Endothelial cell of umbilical vein (primary cell): ENCODE results near the gene UBR4. TPM values are rescaled to one million over a fixed set of nuclear protein-coding genes. Genes with fewer than 3 reads are reported as not detected.

Experiments
- BruUV-seq: library from RNA; stranded (reverse); fragments of 400-500 nt; replicated peaks from 2 replicates; lab custom pipeline; 2021; lab: Mats Ljungman, UMichigan
- CTCF ChIA-PET: fragments of 300-600, 350-600 bp; sonication (Branson Sonifier 250); formaldehyde crosslinking; loops from one replicate; lab custom pipeline; 2021; ENCODE audit warnings: antibody characterized with exemption, inconsistent platforms; lab: Charles Lee
- POLR2A ChIA-PET: fragments of 300-600, 350-600 bp; sonication (Branson Sonifier 250); formaldehyde crosslinking; loops from one replicate; lab custom pipeline; 2021; ENCODE audit warnings: antibody characterized with exemption, inconsistent platforms; lab: Charles Lee
- DNase-seq: peaks from one replicate; pipeline ENCODE4 v3.0.0-alpha.2; 2011; ENCODE audit warnings: low read depth, low spot score
- FAIRE-seq: peaks from 2 replicates; lab custom pipeline; 2011; peaks lifted over from hg19 to GRCh38; lab: Jason Lieb, UNC
- H2AFZ ChIP-seq: 2 replicates; pipeline ENCODE4 v1.6.0; 2012; ENCODE audit warnings: low read depth, low read length, control low read depth, inconsistent platforms
- H3K27ac ChIP-seq: 2 replicates; pipeline ENCODE4 v1.5.1; 2011; ENCODE audit warnings: low read depth, mild to moderate bottlenecking, control low read depth, low read length, moderate library complexity; ENCODE audit not compliant: insufficient read depth
- H3K27me3 ChIP-seq, 2 experiments: 2 replicates each; pipeline versions ENCODE4 v1.6.0 to v1.6.1; 2011; ENCODE audit warnings: low read length in 2 of 2, mixed read lengths in 1 of 2; ENCODE audit not compliant: control insufficient read depth in 2 of 2, insufficient read depth in 2 of 2
- H3K36me3 ChIP-seq, 2 experiments: 2 replicates in 1 of 2; 3 replicates in 1 of 2; pipeline ENCODE4 v1.5.1; 2011; ENCODE audit warnings: low read length in 2 of 2, mild to moderate bottlenecking in 1 of 2, moderate library complexity in 1 of 2; ENCODE audit not compliant: control insufficient read depth in 2 of 2, insufficient read depth in 2 of 2; ENCODE audit errors: extremely low read depth in 1 of 2
- H3K4me1 ChIP-seq: 3 replicates; pipeline ENCODE4 v1.5.1; 2011; ENCODE audit warnings: mild to moderate bottlenecking, low read length; ENCODE audit not compliant: control insufficient read depth, insufficient read depth; ENCODE audit errors: extremely low read depth
- H3K4me2 ChIP-seq: 2 replicates; pipeline ENCODE4 v1.6.1; 2011; ENCODE audit warnings: low read length, control low read depth, mixed read lengths; ENCODE audit not compliant: insufficient read depth
- H3K4me3 ChIP-seq, 3 experiments: fragments of 200-600 bp in 1 of 3; sonication (generic), shearing (Covaris generic) in 1 of 3; replicated peaks in 1 of 3; 2 replicates each; pipeline ENCODE4 v1.5.1; 2011 to 2016; ENCODE audit warnings: control low read depth in 3 of 3, low read length in 3 of 3, mild to moderate bottlenecking in 2 of 3, inconsistent platforms in 1 of 3, low read depth in 1 of 3, moderate library complexity in 1 of 3; ENCODE audit not compliant: insufficient read depth in 1 of 3
- H3K79me2 ChIP-seq: 2 replicates; pipeline ENCODE4 v1.6.0; 2012; ENCODE audit warnings: low read length, inconsistent platforms; ENCODE audit not compliant: control insufficient read depth, insufficient read depth
- H3K9ac ChIP-seq: replicated peaks from 2 replicates; pipeline ENCODE3; 2011; ENCODE audit warnings: low read length, control low read depth; ENCODE audit not compliant: insufficient read depth; ENCODE audit errors: extremely low read depth
- H3K9me1 ChIP-seq: replicated peaks from 3 replicates; pipeline ENCODE4 v1.6.0; 2011; ENCODE audit warnings: mild to moderate bottlenecking, low read length; ENCODE audit not compliant: control insufficient read depth, insufficient read depth; ENCODE audit errors: extremely low read depth
- H3K9me3 ChIP-seq: replicated peaks from 2 replicates; pipeline ENCODE4 v1.5.1; 2012; ENCODE audit warnings: low read length, inconsistent platforms; ENCODE audit not compliant: control insufficient read depth, insufficient read depth
- H4K20me1 ChIP-seq: replicated peaks from 2 replicates; pipeline ENCODE3; 2011; ENCODE audit warnings: mild to moderate bottlenecking, low read length; ENCODE audit not compliant: control insufficient read depth, insufficient read depth; ENCODE audit errors: extremely low read depth
- CTCF ChIP-seq, 2 donors: IDR thresholded peaks; 1 replicate in 1 of 2; 2 replicates in 1 of 2; pipeline ENCODE4 v1.5.1; 2011; ENCODE audit warnings: low read length in 2 of 2, mild to moderate bottlenecking in 2 of 2, moderate library complexity in 2 of 2, control low read depth in 1 of 2, inconsistent platforms in 1 of 2, low read depth in 1 of 2; ENCODE audit not compliant: insufficient read depth in 1 of 2; ENCODE audit errors: extremely low read depth in 1 of 2
- EZH2 ChIP-seq: IDR thresholded peaks from 2 replicates; pipeline ENCODE4 v1.6.1; 2012; ENCODE audit warnings: borderline replicate concordance, low read depth, mild to moderate bottlenecking, moderate library complexity, low read length, inconsistent platforms; ENCODE audit not compliant: severe bottlenecking
- FOS ChIP-seq: IDR thresholded peaks from 2 replicates; pipeline ENCODE4 v1.6.1; 2011; ENCODE audit warnings: mild to moderate bottlenecking, low read length, moderate library complexity, borderline replicate concordance; ENCODE audit not compliant: insufficient read depth
- GATA2 ChIP-seq: IDR thresholded peaks from 2 replicates; pipeline ENCODE4 v1.7.0; 2011; ENCODE audit warnings: low read depth, mild to moderate bottlenecking, moderate library complexity, mixed read lengths, low read length; ENCODE audit not compliant: insufficient read length, insufficient read depth
- JUN ChIP-seq: IDR thresholded peaks from 2 replicates; pipeline ENCODE4 v1.6.1; 2011; ENCODE audit warnings: borderline replicate concordance, low read depth; ENCODE audit not compliant: insufficient read length, insufficient read depth
- MAX ChIP-seq: IDR thresholded peaks from 2 replicates; pipeline ENCODE4 v1.6.1; 2011; ENCODE audit not compliant: insufficient read depth, insufficient read length
- MYC ChIP-seq: IDR thresholded peaks from one replicate; pipeline ENCODE4 v1.6.1; 2011; ENCODE audit warnings: mild to moderate bottlenecking, low read depth, low read length
- POLR2A ChIP-seq: IDR thresholded peaks from 2 replicates; pipeline ENCODE4 v1.6.1; 2012; ENCODE audit warnings: low read depth, mild to moderate bottlenecking, control low read depth, low read length
- POLR2AphosphoS5 ChIP-seq: IDR thresholded peaks from 2 replicates; pipeline ENCODE4 v1.6.1; 2012; ENCODE audit warnings: low read depth, mild to moderate bottlenecking, control low read depth, low read length, moderate library complexity; ENCODE audit not compliant: insufficient read depth
- dilution Hi-C: fragments of 300-500 bp; cut with MboI; formaldehyde crosslinking; loops from one replicate; pipeline ENCODE4 v1.15.0; 2019; ENCODE audit warnings: low sequenced_read_pairs; ENCODE audit not compliant: extremely low pct_ligation_motif_present
- intact Hi-C: fragments of 100-400 bp; cut with micrococcal nuclease; formaldehyde crosslinking; loops from one replicate; pipeline ENCODE4 v1.10.0; 2022
- polyA plus RNA-seq, 4 experiments: library from polyadenylated mRNA; depleted of rRNA in 3 of 4; stranded (reverse) in 3 of 4; unstranded in 1 of 4; fragments of >200 nt; gene quantifications; 2 replicates each; pipeline versions ENCODE4 v1.2.1 to v1.2.3, GENCODE V29; 2011 to 2012; ENCODE audit warnings: missing spikeins in 1 of 4
- total RNA-seq: library from RNA; stranded (reverse); gene quantifications from 2 replicates; pipeline ENCODE4 v1.2.3, GENCODE V29; 2021

UBR4 gene
- total and polyA plus RNA-seq, 2 donors (not counting 3 experiments of a cell fraction or from before 2014, with no cell fraction given), result 125 to 150 TPM

GRCh38 chr1:19070197-19070651 is 139.8 kb downstream of the UBR4 start:
- no peaks in the 10 kb centered on the region for H3K9me3 ChIP-seq
- TF ChIP-seq POLR2AphosphoS5 (no peak), MYC (no peak), POLR2A (no peak), CTCF (IDR thresholded peaks at IDR 0.05; ENCODE audit: extremely low read depth in 1 of 2, insufficient read depth in 1 of 2, low read depth in 1 of 2, low read length in 2 of 2) (no peak), JUN (no peak), MAX (no peak), GATA2 (no peak), FOS (no peak), EZH2 (no peak)
- H3K79me2 ChIP-seq, result no peaks in the 10 kb centered on the region
- intact Hi-C loops (no loop called here), dilution Hi-C loops (no loop called here)
- no peak overlapping the region for H3K4me2 ChIP-seq
- CTCF ChIA-PET, result interaction anchor here (1.4 kb wide), 1 partner anchor 157 kb away, joined by 3 read pairs; no protein-coding TSS in a partner anchor
- H4K20me1 ChIP-seq, result no peaks in the 10 kb centered on the region
- H3K4me3 ChIP-seq, result no peak overlapping the region
- no peaks in the 10 kb centered on the region for H3K4me1 ChIP-seq
- POLR2A ChIA-PET, result no interaction called here
- no peaks in the 10 kb centered on the region for H3K9me1 ChIP-seq
- H3K27ac ChIP-seq, result no peak overlapping the region
- no peaks in the 10 kb centered on the region for H3K27me3 ChIP-seq
- H2AFZ ChIP-seq, result no peak overlapping the region
- DNase-seq (no peak), FAIRE-seq (no peak)
- no peak overlapping the region for H3K9ac ChIP-seq
- H3K36me3 ChIP-seq, result peaks cover 8 to 26% of the 10 kb centered on the region in 2 experiments
- no TSS peak for BruUV-seq
